Measurements from ENCODE around the gene PPP1R14C.

- no peak for TF ChIP-seq CTCF (conservative IDR thresholded peaks at IDR 0.05 in 1 of 2, IDR thresholded peaks at IDR 0.05 in 1 of 2; ENCODE audit: low read depth in 1 of 2, low read length in 2 of 2)
- TF ChIP-seq EZH2 (IDR thresholded peaks at IDR 0.05; ENCODE audit: low read length, missing control alignments), result no peak
Observed at GRCh38 chr6:150119173-150119572, 23.7 kb upstream of the PPP1R14C start.

Data from fibroblast of lung (primary cell).